Measurements from ENCODE around the gene FANCI.
A peak's percentile ranks its signal among the peaks of the same experiment; 100 is the strongest.

FANCI gene

GRCh38 chr15:89203705-89204273 lies 40.0 kb upstream of the FANCI start:
- H3K27me3 ChIP-seq (ENCODE audit: insufficient read depth, low read depth, severe bottlenecking): no peaks in the 10 kb centered on the region
- H3K27ac ChIP-seq: no peak overlapping the region
- no peak for TF ChIP-seq CTCF (IDR thresholded peaks at IDR 0.05; ENCODE audit: low read depth, low read length)
- H3K36me3 ChIP-seq: no peaks in the 10 kb centered on the region
- no peaks in the 10 kb centered on the region for H3K9me3 ChIP-seq (ENCODE audit: severe bottlenecking)
- H3K4me3 ChIP-seq (ENCODE audit: low read depth, low read length): no peak overlapping the region
- DNase-seq: no peak

- H3K4me3 ChIP-seq (ENCODE audit: low read depth, low read length): no peak overlapping the region
- no peak for TF ChIP-seq CTCF (IDR thresholded peaks at IDR 0.05; ENCODE audit: low read depth, low read length)
- H3K36me3 ChIP-seq: no peaks in the 10 kb centered on the region
- no peaks in the 10 kb centered on the region for H3K27me3 ChIP-seq (ENCODE audit: insufficient read depth, low read depth, severe bottlenecking)
- no peak overlapping the region for H3K27ac ChIP-seq
- no peak for DNase-seq
- no peaks in the 10 kb centered on the region for H3K9me3 ChIP-seq (ENCODE audit: severe bottlenecking)
Observed at GRCh38 chr15:89205991-89206585, 37.7 kb upstream of the FANCI start.

- H3K27ac ChIP-seq: no peak overlapping the region
- TF ChIP-seq CTCF (IDR thresholded peaks at IDR 0.05; ENCODE audit: low read depth, low read length): peak; percentile 95
- peak; percentile 82 for DNase-seq
- no peaks in the 10 kb centered on the region for H3K36me3 ChIP-seq
- no peak overlapping the region for H3K4me3 ChIP-seq (ENCODE audit: low read depth, low read length)
- H3K9me3 ChIP-seq (ENCODE audit: severe bottlenecking): no peaks in the 10 kb centered on the region
- no peaks in the 10 kb centered on the region for H3K27me3 ChIP-seq (ENCODE audit: insufficient read depth, low read depth, severe bottlenecking)
Observed at GRCh38 chr15:89206908-89207331, 36.9 kb upstream of the FANCI start.

GRCh38 chr15:89208256-89208655 lies 35.5 kb upstream of the FANCI start:
- no peaks in the 10 kb centered on the region for H3K36me3 ChIP-seq
- no peak for TF ChIP-seq CTCF (IDR thresholded peaks at IDR 0.05; ENCODE audit: low read depth, low read length)
- H3K27me3 ChIP-seq (ENCODE audit: insufficient read depth, low read depth, severe bottlenecking): no peaks in the 10 kb centered on the region
- H3K27ac ChIP-seq: no peak overlapping the region
- H3K4me3 ChIP-seq (ENCODE audit: low read depth, low read length): no peak overlapping the region
- H3K9me3 ChIP-seq (ENCODE audit: severe bottlenecking): no peaks in the 10 kb centered on the region
- no peak for DNase-seq

- no peak for DNase-seq
- no peak overlapping the region for H3K27ac ChIP-seq
- no peak overlapping the region for H3K4me3 ChIP-seq (ENCODE audit: low read depth, low read length)
- H3K27me3 ChIP-seq (ENCODE audit: insufficient read depth, low read depth, severe bottlenecking): no peaks in the 10 kb centered on the region
- no peak for TF ChIP-seq CTCF (IDR thresholded peaks at IDR 0.05; ENCODE audit: low read depth, low read length)
- H3K36me3 ChIP-seq: no peaks in the 10 kb centered on the region
- H3K9me3 ChIP-seq (ENCODE audit: severe bottlenecking): no peaks in the 10 kb centered on the region
Observed at GRCh38 chr15:89209057-89209456, 34.7 kb upstream of the FANCI start.

- Histone ChIP-seq H3K36me3 (no peaks in the 10 kb centered on the region), H3K9me3 (ENCODE audit: severe bottlenecking) (no peaks in the 10 kb centered on the region), H3K4me3 (ENCODE audit: low read depth, low read length) (no peak overlapping the region), H3K27ac (no peak overlapping the region), H3K27me3 (ENCODE audit: insufficient read depth, low read depth, severe bottlenecking) (no peaks in the 10 kb centered on the region)
- DNase-seq: no peak
- no peak for TF ChIP-seq CTCF (IDR thresholded peaks at IDR 0.05; ENCODE audit: low read depth, low read length)
Observed at GRCh38 chr15:89211678-89212170, 32.1 kb upstream of the FANCI start.

All from WERI-Rb-1 (cell line).